GM18502 (cell line): ENCODE results near the gene AP1S1.

Experiments used
- ATAC-seq: cut with Tn5 transposase; IDR thresholded peaks from one replicate; pipeline ENCODE4 v1.9.1; 2021; ENCODE audit warnings: mild to moderate bottlenecking; ENCODE audit not compliant: unreplicated experiment, poor library complexity

The AP1S1 gene

DNA sequence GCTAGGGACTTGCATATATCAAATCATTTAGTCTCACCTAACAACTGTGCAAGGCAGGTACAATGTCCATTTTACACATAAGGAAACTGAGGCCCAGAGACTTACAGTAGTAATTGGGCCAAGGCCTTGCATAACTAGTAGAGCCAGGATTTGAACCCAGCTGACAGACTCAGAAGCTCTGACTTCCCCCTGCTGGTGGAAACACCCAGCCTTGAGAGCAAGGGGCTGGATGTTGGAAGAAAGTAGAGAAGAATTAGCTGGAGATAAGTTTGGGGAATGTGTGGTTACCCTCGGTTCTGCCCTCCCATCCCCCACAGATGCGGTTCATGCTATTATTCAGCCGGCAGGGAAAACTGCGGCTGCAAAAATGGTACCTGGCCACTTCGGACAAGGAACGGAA is 2.0 kb downstream of the AP1S1 start:
- no peak for ATAC-seq

DNA sequence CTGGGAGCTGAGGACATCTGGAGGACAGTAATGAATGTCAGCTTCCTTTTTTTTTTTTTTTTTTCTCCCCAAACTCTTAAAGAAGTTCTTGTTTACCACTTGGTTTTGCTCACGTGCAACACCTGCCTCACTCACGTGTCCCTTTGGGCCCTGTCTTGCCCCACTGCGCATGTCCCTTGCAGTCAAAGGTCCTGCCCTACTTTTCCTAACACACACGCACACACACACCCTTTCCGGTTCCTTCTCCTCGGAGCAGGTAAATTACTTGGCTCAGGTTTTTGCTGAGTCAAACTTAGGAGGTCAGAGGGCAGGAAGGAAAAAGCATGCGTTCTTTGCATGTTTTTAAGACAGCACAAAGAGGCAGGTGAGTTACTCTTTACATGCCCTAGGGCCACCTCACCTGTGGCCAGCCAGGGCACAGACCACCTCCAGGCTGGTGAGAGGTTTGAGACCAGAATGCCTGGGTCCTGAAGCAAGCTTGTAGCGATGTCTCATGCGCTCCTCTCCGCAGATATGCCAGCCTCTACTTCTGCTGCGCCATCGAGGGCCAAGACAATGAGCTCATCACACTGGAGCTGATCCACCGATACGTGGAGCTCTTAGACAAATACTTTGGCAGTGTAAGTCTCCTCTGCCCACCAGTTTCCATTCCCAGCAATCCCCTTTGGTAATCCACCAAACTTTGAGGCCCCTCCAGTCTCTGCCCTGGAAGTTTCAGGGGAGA is 2.8 kb downstream of the AP1S1 start:
- ATAC-seq: no peak

GRCh38 chr7:101159696-101160674 is 5.7 kb downstream of the AP1S1 start:
- no peak for ATAC-seq

- no peak for ATAC-seq
Observed at GRCh38 chr7:101160910-101161309, 6.6 kb downstream of the AP1S1 start.

DNA sequence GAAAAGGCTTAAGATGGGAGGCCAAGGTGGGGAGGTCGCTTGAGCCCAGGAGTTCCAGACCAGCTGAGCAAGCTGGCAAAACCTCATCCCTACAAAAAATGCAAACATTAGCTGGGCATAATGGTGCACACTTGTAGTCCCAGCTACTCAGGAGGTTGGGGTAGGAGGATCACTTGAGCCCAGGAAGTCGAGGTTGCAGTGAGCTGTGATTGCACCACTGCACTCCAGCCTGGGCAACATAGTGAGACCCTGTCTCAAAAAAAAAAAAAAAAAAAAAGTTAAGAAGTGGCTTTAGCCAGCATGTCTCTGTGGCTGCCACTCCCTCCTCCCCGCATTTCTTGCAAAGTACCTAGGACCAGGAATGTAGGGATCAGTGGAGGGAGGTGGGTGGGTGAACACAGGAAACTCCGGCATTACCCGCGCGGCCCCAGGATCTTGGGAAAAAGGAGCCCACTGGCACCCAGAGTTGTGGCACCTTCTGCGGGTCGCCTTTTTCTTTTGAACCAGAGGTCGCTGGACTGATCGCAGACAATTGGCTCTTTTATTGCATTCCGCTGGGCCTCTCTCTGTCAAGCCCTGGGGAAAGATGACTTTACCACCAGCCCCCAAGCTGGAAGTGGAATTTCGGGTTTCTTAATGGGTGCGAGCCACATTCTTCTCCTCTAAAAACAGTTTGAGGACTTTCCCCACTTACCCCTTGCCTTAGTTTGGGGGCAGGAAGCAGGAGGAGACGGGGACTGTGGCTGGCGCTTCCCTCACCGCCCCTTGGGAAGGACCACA is 7.6 kb downstream of the AP1S1 start:
- ATAC-seq: no peak

DNA sequence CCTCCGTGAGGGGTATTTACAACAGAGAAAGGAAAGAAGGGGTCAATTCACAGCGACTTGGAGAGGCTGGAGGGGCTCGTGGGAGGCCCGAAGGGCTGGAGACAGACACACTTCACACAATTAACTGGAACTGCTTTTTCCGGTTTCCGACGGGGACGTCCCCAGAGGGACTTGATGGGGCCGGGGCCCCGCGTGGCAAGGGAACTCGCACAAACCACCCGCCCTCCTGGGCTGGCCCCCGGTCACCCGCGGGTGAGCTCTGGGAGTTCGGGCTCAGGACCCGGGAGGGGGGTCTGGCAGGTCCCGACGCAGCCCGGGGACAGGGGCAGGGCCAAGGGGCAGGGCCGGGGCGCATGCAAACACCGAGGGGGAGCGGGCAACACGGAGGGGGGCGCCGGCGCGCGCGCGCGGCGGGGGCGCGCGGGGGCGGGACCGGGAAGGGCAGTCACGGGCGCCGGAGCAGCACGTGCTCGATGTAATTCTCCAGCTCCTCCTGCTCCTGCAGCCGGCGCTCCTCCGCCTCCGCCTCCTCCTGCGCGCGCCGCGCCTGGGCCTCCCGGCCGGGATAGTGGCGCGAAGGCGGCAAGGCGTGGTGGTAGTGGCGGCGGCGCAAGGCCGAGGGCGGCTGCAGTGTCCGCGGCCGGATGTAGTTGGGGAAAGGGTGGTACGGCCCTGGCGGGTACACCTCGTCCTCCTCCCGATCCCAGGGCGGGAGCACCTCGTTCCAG is 8.4 kb downstream of the AP1S1 start:
- ATAC-seq: no peak

- ATAC-seq: no peak
Observed at GRCh38 chr7:101163279-101164070, 9.2 kb downstream of the AP1S1 start.

GRCh38 chr7:101164071-101164840 is 10.0 kb downstream of the AP1S1 start:
- ATAC-seq: no peak

- ATAC-seq: peak; percentile 74
Observed at GRCh38 chr7:101165075-101165957, 11.0 kb downstream of the AP1S1 start, which contains the start of gene VGF. Gene VGF (minus strand): TSS chr7:101165569. CDS start chr7:101164843, 726 bp downstream.

DNA sequence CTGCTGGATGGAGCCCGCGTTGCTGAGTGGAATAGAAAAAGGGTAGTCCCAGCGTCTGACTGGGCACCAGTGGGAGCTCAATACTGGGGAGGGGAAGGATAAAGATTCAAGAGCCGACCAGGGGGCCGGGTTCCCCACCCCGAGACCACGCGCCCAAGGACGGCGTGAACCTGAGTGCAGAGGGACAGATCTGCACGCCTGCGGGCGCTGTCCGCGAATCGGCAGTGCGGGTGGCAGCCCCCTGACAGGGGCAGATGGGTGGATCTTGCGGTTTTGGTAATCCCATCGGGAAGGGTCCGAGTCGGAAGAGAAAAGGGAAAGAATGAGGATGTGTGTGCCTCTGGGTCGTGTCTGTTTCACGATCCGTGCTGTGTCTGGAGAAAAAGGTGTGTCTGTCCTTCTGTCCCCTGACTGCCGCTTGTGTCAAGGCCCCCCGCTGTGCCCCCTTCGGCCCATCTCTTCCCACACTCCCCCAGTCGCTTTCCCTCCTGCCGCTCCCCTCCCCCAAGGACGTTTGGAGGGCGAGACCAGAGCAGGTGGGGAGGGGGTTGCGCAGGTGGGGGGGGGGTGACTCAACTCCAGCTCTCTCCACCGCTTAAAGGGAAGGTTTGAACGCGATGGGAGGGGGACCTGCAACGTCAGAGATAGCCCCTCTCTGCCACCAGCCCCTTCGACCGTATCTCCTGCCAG is 11.8 kb downstream of the AP1S1 start:
- no peak for ATAC-seq

GRCh38 chr7:101166648-101166908 is 12.3 kb downstream of the AP1S1 start:
- ATAC-seq: no peak

GRCh38 chr7:101166909-101167644 is 12.8 kb downstream of the AP1S1 start:
- no peak for ATAC-seq

- no peak for ATAC-seq
Observed at GRCh38 chr7:101167645-101168411, 13.6 kb downstream of the AP1S1 start.

DNA sequence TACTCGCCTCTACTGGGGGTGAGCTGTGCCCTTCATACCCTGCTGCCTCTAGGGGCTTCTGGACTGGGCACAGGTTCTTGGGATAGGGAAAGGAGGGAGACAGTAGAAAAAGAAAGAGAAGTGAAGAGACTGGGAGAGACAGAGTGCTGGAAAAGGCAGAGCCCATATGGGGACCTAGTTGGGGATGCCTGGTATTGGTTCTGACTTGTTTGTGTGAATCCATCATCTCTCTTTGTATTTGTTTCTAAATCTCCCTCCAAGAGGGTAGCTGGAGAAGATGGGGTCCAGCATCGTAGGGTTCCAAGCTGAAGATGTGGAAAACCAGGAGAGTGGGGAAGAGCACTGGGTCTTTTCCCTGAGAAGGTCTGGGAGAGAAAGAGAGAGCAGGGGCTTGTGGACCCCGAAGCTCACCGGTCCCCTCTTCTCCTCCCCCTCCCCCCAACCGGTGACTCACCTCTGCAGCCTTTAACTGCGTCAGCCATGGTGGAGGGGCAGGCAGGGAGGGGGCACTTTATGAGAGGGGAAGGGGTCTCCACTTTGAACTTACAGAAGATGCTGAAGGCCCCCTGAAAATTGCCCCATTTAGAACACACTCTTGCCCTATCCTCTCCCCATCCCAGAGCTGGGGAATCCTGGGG is 14.3 kb downstream of the AP1S1 start:
- ATAC-seq: no peak

GRCh38 chr7:101169110-101169837 is 15.0 kb downstream of the AP1S1 start:
- ATAC-seq: no peak
